Fibroblast of mammary gland (primary cell): ENCODE data around the gene KRTAP3-1.

ENCODE experiments used
- DNase-seq: peaks from one replicate; pipeline ENCODE4 v3.0.0-alpha.2; 2010; ENCODE audit warnings: low read depth
- H3K4me3 ChIP-seq: 2 replicates; pipeline ENCODE4 v1.5.1; 2011; ENCODE audit warnings: low read depth, mild to moderate bottlenecking, low read length, moderate library complexity; ENCODE audit not compliant: control insufficient read depth
- TF ChIP-seq, protein P1 (sequence below): conservative IDR thresholded peaks from 2 replicates; pipeline ENCODE4 v1.5.1; 2011; ENCODE audit warnings: low read depth, low read length, inconsistent platforms; ENCODE audit not compliant: control insufficient read depth, insufficient read depth

Gene KRTAP3-1

GRCh38 chr17:41024697-41025096, 15.8 kb upstream of the KRTAP3-1 start:
- peak; percentile 57 for DNase-seq
- TF ChIP-seq, protein P1, sequence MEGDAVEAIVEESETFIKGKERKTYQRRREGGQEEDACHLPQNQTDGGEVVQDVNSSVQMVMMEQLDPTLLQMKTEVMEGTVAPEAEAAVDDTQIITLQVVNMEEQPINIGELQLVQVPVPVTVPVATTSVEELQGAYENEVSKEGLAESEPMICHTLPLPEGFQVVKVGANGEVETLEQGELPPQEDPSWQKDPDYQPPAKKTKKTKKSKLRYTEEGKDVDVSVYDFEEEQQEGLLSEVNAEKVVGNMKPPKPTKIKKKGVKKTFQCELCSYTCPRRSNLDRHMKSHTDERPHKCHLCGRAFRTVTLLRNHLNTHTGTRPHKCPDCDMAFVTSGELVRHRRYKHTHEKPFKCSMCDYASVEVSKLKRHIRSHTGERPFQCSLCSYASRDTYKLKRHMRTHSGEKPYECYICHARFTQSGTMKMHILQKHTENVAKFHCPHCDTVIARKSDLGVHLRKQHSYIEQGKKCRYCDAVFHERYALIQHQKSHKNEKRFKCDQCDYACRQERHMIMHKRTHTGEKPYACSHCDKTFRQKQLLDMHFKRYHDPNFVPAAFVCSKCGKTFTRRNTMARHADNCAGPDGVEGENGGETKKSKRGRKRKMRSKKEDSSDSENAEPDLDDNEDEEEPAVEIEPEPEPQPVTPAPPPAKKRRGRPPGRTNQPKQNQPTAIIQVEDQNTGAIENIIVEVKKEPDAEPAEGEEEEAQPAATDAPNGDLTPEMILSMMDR = no peak
- H3K4me3 ChIP-seq = no peak overlapping the region

- no peak for DNase-seq
- H3K4me3 ChIP-seq = no peak overlapping the region
- TF ChIP-seq, protein P1 = no peak
Observed at GRCh38 chr17:41020336-41020735, 11.4 kb upstream of the KRTAP3-1 start.

DNA sequence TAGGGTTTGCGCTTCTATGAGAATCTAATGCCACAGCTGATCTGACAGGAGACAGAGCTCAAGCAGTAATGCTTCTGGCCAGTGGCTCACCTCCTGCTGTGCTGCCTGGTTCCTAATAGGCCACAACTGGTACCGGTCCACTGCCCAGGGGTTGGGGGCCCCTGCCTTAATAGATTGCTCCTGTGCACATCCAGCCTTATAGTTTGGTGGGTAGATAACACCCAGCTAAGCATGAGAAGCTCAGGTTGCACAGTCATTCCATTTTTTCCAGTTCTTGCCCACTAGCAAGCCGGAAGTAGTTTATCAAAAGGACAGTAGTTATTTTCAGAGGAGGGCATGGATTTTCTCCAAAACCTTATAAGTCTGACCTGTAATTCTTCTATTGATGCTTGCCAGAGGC, 10.5 kb upstream of the KRTAP3-1 start:
- no peak for DNase-seq
- H3K4me3 ChIP-seq = no peak overlapping the region
- TF ChIP-seq, protein P1 = no peak

DNA sequence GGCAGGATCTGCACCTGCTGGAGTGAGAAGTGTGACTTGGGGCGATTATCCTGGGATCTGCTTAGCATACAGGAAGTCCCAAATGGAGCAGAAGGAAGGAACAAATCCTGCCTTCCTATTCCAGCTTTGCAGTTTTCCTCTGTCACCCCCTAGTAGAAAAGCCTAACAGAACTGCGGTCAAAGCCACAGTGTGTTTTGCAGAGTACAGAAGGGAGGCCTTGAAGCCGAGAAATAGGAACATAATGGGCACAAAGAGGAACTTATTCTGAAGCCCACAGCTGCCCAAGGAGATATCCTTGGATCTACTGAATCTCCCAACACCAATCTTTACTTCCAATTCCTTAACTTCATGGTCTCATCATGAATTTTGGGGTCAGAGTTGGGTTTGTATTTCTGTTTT, 9.6 kb upstream of the KRTAP3-1 start:
- H3K4me3 ChIP-seq = no peak overlapping the region
- DNase-seq = no peak
- TF ChIP-seq, protein P1 = no peak

- TF ChIP-seq, protein P1 = no peak
- DNase-seq = no peak
- H3K4me3 ChIP-seq = no peak overlapping the region
Observed at GRCh38 chr17:41016578-41017215, 7.8 kb upstream of the KRTAP3-1 start.

GRCh38 chr17:41015454-41015853, 6.5 kb upstream of the KRTAP3-1 start:
- DNase-seq = no peak
- no peak overlapping the region for H3K4me3 ChIP-seq
- TF ChIP-seq, protein P1 = no peak

DNA sequence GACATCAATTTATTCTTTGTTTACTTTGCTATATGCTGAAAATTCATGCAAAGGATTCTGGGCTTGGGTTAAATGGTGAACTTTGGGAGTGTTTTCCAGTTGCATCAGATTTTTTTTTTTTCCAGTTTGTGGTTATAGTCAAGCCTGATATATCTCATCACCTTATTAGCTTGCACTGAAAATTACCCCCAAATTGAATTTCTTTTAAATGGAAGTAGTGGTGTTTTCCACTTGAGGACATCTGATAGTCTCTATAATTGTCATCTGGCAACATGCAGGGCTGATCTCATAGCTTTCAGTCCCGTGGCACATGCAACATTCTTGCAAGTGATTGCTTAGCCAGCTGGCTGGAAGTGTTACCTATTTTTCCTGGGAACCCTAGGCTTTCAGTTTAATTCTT, 4.7 kb upstream of the KRTAP3-1 start:
- DNase-seq = peak; percentile 35
- TF ChIP-seq, protein P1 = no peak
- no peak overlapping the region for H3K4me3 ChIP-seq
